ENCODE data around the gene GGTLC3.
"Not testable (repeated sequence)": the region's sequence is repeated elsewhere in the genome, so short reads cannot be mapped to it uniquely, and the experiment has no call there.

DNA sequence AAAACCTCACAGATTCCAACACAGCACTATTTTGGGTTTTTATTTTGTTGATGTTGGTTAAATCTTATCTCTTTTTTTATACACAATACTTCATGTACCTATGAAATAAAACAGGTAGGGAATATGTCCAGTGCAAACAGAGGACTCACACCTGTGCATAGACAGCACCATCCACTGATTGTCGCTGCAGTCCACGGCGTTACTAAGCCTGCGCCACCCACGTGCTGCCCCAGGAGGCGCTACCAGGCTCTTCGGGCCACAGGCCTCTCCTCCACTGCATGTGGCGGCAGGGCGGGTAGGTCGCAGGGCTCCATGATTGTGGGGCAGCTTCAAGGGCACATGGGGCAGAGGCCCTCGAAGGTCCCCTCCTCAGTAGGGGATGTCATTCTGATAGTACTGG lies 15.7 kb upstream of the GGTLC3 start:
- TF ChIP-seq, protein P1, sequence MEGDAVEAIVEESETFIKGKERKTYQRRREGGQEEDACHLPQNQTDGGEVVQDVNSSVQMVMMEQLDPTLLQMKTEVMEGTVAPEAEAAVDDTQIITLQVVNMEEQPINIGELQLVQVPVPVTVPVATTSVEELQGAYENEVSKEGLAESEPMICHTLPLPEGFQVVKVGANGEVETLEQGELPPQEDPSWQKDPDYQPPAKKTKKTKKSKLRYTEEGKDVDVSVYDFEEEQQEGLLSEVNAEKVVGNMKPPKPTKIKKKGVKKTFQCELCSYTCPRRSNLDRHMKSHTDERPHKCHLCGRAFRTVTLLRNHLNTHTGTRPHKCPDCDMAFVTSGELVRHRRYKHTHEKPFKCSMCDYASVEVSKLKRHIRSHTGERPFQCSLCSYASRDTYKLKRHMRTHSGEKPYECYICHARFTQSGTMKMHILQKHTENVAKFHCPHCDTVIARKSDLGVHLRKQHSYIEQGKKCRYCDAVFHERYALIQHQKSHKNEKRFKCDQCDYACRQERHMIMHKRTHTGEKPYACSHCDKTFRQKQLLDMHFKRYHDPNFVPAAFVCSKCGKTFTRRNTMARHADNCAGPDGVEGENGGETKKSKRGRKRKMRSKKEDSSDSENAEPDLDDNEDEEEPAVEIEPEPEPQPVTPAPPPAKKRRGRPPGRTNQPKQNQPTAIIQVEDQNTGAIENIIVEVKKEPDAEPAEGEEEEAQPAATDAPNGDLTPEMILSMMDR (IDR thresholded peaks at IDR 0.05), result not testable (repeated sequence)
- not testable (repeated sequence) for TF ChIP-seq POLR2AphosphoS5 (IDR thresholded peaks at IDR 0.05)

Data from sigmoid colon (tissue), 4 donors.